Spleen (tissue), 7 donors: Measurements from ENCODE around the gene FOXP1.

Experiments used
- POLR2A ChIP-seq, 3 donors: fragments of 450-650 bp; IDR thresholded peaks; one replicate each; pipeline ENCODE4 v1.5.1; 2017; ENCODE audit warnings: antibody characterized with exemption in 3 of 3, mild to moderate bottlenecking in 1 of 3
- POLR2AphosphoS5 ChIP-seq, 3 donors: sonication (generic); formaldehyde crosslinking; IDR thresholded peaks; one replicate each; pipeline ENCODE4 v1.5.1; 2017; ENCODE audit warnings: antibody characterized with exemption in 3 of 3
- TF ChIP-seq, protein P1 (sequence below), 11 experiments: fragments of 200-600 bp in 7 of 11; fragments of 450-650 bp in 4 of 11; sonication (generic) in 4 of 11; IDR thresholded peaks in 8 of 11; conservative IDR thresholded peaks in 3 of 11; 1 replicate in 7 of 11; 2 replicates in 4 of 11; pipeline versions ENCODE4 v1.4.0 to v1.8.0; 2016 to 2021; ENCODE audit warnings: antibody characterized with exemption in 11 of 11, inconsistent platforms in 4 of 11, mild to moderate bottlenecking in 1 of 11
- donor health status: DM: no; HTN: no; CAD: no; lungs with moderate emphysema.
- donor health status: DM: no; HTN: no; CAD: no.
- donor health status: DM: no; HTN: no; CAD: no.

DNA sequence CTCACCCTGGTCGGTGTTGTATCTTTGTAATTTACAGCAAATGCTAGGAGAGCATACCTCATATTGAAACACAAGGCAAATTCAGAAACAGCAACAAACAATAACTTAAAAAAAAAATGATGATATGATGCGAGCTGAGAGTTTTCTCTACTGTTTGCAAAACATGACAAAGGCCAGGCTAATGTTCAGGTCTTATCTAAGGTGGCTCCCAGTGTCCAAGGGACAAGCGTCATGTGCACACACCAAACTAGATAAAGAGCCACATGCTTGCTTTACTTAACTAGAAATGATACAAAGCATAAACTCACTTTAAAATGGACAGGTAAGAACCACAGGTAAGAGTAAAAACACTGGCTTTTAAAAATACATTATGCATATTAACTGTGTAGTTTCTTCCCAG lies 375.9 kb downstream of the FOXP1 start:
- TF ChIP-seq, protein P1, sequence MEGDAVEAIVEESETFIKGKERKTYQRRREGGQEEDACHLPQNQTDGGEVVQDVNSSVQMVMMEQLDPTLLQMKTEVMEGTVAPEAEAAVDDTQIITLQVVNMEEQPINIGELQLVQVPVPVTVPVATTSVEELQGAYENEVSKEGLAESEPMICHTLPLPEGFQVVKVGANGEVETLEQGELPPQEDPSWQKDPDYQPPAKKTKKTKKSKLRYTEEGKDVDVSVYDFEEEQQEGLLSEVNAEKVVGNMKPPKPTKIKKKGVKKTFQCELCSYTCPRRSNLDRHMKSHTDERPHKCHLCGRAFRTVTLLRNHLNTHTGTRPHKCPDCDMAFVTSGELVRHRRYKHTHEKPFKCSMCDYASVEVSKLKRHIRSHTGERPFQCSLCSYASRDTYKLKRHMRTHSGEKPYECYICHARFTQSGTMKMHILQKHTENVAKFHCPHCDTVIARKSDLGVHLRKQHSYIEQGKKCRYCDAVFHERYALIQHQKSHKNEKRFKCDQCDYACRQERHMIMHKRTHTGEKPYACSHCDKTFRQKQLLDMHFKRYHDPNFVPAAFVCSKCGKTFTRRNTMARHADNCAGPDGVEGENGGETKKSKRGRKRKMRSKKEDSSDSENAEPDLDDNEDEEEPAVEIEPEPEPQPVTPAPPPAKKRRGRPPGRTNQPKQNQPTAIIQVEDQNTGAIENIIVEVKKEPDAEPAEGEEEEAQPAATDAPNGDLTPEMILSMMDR (IDR thresholded peaks at IDR 0.05 in 8 of 11, conservative IDR thresholded peaks at IDR 0.05 in 3 of 11) = no peak
- TF ChIP-seq POLR2AphosphoS5 (IDR thresholded peaks at IDR 0.05) (no peak), POLR2A (IDR thresholded peaks at IDR 0.05) (no peak)
